ENCODE measurements around the gene ORMDL2.

The ORMDL2 gene

DNA sequence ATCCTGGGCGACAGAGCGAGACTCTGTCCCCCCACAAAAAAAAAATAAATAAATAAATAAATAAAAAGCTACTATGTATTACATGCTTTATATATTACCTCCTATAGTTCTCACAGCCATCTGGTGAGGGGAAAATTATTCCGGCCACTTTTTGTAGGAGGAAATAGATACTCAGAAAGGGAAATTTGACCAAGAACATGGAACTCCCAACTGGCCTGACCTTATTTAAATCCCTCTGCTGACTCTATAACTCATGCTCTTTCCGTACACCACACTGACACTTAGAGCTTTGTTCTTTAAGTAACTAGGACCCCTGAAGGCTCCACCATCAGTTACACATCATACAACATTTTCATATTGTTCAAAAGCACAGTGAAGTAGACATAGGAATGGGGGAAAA is 27.1 kb downstream of the ORMDL2 start:
- TF ChIP-seq, protein P1, sequence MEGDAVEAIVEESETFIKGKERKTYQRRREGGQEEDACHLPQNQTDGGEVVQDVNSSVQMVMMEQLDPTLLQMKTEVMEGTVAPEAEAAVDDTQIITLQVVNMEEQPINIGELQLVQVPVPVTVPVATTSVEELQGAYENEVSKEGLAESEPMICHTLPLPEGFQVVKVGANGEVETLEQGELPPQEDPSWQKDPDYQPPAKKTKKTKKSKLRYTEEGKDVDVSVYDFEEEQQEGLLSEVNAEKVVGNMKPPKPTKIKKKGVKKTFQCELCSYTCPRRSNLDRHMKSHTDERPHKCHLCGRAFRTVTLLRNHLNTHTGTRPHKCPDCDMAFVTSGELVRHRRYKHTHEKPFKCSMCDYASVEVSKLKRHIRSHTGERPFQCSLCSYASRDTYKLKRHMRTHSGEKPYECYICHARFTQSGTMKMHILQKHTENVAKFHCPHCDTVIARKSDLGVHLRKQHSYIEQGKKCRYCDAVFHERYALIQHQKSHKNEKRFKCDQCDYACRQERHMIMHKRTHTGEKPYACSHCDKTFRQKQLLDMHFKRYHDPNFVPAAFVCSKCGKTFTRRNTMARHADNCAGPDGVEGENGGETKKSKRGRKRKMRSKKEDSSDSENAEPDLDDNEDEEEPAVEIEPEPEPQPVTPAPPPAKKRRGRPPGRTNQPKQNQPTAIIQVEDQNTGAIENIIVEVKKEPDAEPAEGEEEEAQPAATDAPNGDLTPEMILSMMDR (IDR thresholded peaks at IDR 0.05) = no peak
- no peak overlapping the region for H3K4me3 Mint-ChIP-seq
- no peaks in the 10 kb centered on the region for H3K9me3 Mint-ChIP-seq
- no peak for DNase-seq
- peaks cover 71% of the 10 kb centered on the region for H3K4me1 Mint-ChIP-seq
- no peak overlapping the region for H3K27ac Mint-ChIP-seq
- no peaks in the 10 kb centered on the region for H3K36me3 Mint-ChIP-seq (ENCODE audit: low read depth)
- peaks cover 4% of the 10 kb centered on the region for H3K27me3 Mint-ChIP-seq (ENCODE audit: low read depth, poor library complexity)

- no peak for DNase-seq
- Mint-ChIP-seq H3K9me3 (no peaks in the 10 kb centered on the region), H3K36me3 (ENCODE audit: low read depth) (no peaks in the 10 kb centered on the region), H3K4me1 (peaks cover 75% of the 10 kb centered on the region), H3K4me3 (no peak overlapping the region), H3K27ac (no peak overlapping the region), H3K27me3 (ENCODE audit: low read depth, poor library complexity) (peaks cover 4% of the 10 kb centered on the region)
- TF ChIP-seq, protein P1 (IDR thresholded peaks at IDR 0.05) = no peak
These were observed 27.5 kb downstream of the ORMDL2 start for GRCh38 chr12:55845361-55845760.

DNA sequence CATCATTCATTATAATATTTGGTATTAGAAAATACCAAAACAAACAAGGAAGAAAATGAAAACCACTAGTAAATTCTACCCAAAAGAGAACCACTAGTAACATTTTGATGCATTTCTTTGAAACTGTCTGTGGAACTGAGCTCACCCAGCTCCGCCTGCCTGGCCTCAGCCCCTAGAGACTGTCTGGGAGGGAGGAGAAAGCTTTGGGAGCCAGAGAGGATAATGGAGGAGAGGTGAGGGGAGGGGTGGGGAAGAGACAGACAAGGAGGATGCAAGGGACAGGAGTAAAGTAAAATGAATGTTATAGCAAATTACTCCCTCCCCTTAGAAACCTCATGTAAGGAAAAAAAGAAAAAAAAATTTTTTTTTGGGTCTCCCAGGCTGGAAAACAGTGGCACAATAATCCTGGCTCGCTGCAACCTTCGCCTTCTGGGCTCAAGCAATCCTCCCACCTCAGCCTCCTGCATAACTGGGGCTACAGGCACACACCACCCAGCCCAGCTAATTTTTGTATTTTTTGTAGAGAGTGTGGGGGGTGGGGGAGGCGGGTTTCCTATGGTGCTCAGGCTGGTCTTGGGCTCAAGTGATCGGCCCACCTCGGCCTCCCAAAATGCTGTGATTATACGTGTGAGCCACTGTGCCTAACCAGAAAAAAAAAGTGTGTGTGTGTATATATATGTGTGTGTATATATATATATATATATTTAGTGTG is 28.1 kb downstream of the ORMDL2 start:
- H3K27ac Mint-ChIP-seq = no peak overlapping the region

GRCh38 chr12:55847033-55847432 is 29.2 kb downstream of the ORMDL2 start:
- no peak overlapping the region for H3K4me3 Mint-ChIP-seq
- H3K4me1 Mint-ChIP-seq = peaks cover 83% of the 10 kb centered on the region
- no peak for DNase-seq
- H3K9me3 Mint-ChIP-seq = no peaks in the 10 kb centered on the region
- peaks cover 4% of the 10 kb centered on the region for H3K27me3 Mint-ChIP-seq (ENCODE audit: low read depth, poor library complexity)
- H3K36me3 Mint-ChIP-seq (ENCODE audit: low read depth) = no peaks in the 10 kb centered on the region
- peak overlapping the region; percentile 88 for H3K27ac Mint-ChIP-seq
- TF ChIP-seq, protein P1 (IDR thresholded peaks at IDR 0.05) = no peak

More for the DNA sequence above, 28.1 kb downstream of the ORMDL2 start:
- TF ChIP-seq, protein P1 (IDR thresholded peaks at IDR 0.05) = no peak
- peaks cover 4% of the 10 kb centered on the region for H3K27me3 Mint-ChIP-seq (ENCODE audit: low read depth, poor library complexity)
- H3K9me3 Mint-ChIP-seq = no peaks in the 10 kb centered on the region
- peaks cover 81% of the 10 kb centered on the region for H3K4me1 Mint-ChIP-seq
- H3K4me3 Mint-ChIP-seq = no peak overlapping the region
- no peaks in the 10 kb centered on the region for H3K36me3 Mint-ChIP-seq (ENCODE audit: low read depth)
- DNase-seq = no peak

DNA sequence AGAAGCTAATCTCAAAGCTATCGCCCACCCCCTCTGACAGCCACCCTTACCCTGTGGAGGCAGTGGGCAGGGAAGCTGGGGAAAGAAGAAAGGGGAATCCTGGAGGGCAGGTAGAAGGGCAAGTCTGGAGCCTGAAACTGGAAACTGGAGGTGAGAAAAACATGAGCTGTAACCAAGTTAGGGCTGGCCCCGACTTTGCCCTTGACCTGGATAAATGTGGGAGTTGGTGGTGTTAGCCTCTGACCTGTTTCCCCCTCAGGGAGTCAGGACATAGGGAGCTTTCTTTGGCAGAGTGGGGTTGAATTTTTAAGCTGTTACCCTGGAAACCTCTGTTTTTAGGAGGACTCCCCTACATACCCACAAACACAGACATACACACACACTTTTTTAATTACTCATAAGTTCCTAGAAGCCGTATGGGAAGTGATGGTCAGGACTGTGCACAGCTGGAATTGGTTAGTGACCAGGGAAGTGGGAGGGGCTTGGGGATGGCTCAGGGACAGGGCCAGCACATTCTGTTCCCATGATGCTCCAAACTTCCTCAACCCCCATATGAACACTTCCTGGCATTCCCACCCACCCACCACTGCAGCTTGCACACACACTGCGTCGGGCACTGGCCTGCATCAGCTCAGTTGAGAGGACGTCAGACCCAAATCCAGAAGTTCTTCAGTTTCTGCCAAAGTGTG is 29.9 kb downstream of the ORMDL2 start:
- no peaks in the 10 kb centered on the region for H3K36me3 Mint-ChIP-seq (ENCODE audit: low read depth)
- no peak overlapping the region for H3K4me3 Mint-ChIP-seq
- H3K27ac Mint-ChIP-seq = peak overlapping the region; percentile 88
- H3K4me1 Mint-ChIP-seq = peaks cover 76% of the 10 kb centered on the region
- peaks cover 4% of the 10 kb centered on the region for H3K27me3 Mint-ChIP-seq (ENCODE audit: low read depth, poor library complexity)
- peak; percentile 44 for DNase-seq
- no peaks in the 10 kb centered on the region for H3K9me3 Mint-ChIP-seq
- TF ChIP-seq, protein P1 (IDR thresholded peaks at IDR 0.05) = no peak

Measured in nephron progenitor cell (in vitro differentiated cells).